ENCODE results near the gene PRKAG2. TPM values are rescaled to one million over a fixed set of nuclear protein-coding genes. Genes with fewer than 3 reads are reported as not detected.
A peak's percentile ranks its signal among the peaks of the same experiment; 100 is the strongest.

PRKAG2 gene
- total RNA-seq, 1 donor from 2014 or later: 13.5 TPM

DNA sequence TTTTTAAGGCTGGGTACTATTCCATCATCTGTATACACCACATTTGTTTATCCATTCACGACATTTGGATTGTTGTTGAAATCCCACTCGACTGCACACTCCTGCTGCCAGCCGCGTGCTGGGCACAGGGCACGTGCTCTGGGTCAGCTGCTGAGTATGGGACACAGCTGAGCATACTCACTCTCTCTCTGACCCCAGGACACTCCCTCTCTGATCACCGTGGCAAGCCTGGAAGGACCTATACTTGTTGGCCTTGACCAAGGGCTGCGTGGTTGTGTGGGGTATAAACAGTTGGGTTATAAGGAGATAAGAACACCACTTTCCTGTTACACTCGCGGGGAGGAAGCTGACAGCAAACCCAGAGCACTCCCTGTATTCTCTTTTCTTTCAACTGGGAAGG lies 204.2 kb downstream of the PRKAG2 start:
- H3K9me3 Mint-ChIP-seq (ENCODE audit: unreplicated experiment): no peaks in the 10 kb centered on the region
- no peak for DNase-seq (ENCODE audit: extremely low spot score, unreplicated experiment)
- no peaks in the 10 kb centered on the region for H3K27me3 Mint-ChIP-seq (ENCODE audit: unreplicated experiment)
- TF ChIP-seq, protein P1, sequence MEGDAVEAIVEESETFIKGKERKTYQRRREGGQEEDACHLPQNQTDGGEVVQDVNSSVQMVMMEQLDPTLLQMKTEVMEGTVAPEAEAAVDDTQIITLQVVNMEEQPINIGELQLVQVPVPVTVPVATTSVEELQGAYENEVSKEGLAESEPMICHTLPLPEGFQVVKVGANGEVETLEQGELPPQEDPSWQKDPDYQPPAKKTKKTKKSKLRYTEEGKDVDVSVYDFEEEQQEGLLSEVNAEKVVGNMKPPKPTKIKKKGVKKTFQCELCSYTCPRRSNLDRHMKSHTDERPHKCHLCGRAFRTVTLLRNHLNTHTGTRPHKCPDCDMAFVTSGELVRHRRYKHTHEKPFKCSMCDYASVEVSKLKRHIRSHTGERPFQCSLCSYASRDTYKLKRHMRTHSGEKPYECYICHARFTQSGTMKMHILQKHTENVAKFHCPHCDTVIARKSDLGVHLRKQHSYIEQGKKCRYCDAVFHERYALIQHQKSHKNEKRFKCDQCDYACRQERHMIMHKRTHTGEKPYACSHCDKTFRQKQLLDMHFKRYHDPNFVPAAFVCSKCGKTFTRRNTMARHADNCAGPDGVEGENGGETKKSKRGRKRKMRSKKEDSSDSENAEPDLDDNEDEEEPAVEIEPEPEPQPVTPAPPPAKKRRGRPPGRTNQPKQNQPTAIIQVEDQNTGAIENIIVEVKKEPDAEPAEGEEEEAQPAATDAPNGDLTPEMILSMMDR (IDR thresholded peaks at IDR 0.05): no peak
- no peak overlapping the region for H3K27ac Mint-ChIP-seq (ENCODE audit: unreplicated experiment)
- H3K4me3 Mint-ChIP-seq (ENCODE audit: unreplicated experiment): no peak overlapping the region
- H3K4me1 Mint-ChIP-seq (ENCODE audit: unreplicated experiment): no peaks in the 10 kb centered on the region
- no peaks in the 10 kb centered on the region for H3K36me3 Mint-ChIP-seq (ENCODE audit: unreplicated experiment)

DNA sequence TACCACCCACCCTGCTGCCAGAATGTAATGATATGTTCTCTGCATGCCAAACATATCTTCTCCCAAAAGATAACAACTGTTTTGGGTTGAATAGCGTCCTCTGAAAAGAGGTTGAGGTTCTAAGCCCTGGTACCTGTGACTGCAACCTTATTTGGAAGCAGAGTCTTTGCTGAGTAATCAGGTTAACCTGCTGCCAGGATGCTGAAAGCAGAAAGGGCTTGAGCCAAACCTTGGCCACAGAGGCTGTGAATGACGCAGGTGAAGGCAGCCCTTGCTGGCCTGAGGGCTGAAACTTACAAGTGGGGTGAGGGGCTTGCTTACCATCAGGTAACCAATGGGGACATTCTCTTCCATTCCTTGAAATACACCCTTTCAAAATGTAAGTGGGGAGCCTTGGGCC lies 205.4 kb downstream of the PRKAG2 start:
- TF ChIP-seq, protein P1 (IDR thresholded peaks at IDR 0.05): no peak
- no peak overlapping the region for H3K27ac Mint-ChIP-seq (ENCODE audit: unreplicated experiment)
- no peaks in the 10 kb centered on the region for H3K9me3 Mint-ChIP-seq (ENCODE audit: unreplicated experiment)
- H3K4me3 Mint-ChIP-seq (ENCODE audit: unreplicated experiment): no peak overlapping the region
- DNase-seq (ENCODE audit: extremely low spot score, unreplicated experiment): no peak
- H3K27me3 Mint-ChIP-seq (ENCODE audit: unreplicated experiment): no peaks in the 10 kb centered on the region
- no peaks in the 10 kb centered on the region for H3K36me3 Mint-ChIP-seq (ENCODE audit: unreplicated experiment)
- H3K4me1 Mint-ChIP-seq (ENCODE audit: unreplicated experiment): no peaks in the 10 kb centered on the region

DNA sequence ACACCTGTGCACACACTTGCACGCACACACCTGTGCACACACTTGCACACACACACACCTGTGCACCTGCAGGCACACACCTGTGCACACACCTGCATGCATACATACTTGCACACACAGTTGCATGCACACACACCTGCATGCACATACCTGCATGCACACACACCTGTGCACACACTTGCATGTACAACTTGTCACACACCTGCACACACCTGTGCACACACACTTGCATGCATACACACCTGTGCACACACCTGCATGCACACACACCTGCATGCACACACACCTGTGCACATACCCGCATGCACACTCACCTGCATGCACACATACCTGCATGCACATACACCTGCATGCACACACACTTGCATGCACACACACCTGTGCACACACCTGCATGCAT lies 207.2 kb downstream of the PRKAG2 start:
- H3K36me3 Mint-ChIP-seq (ENCODE audit: unreplicated experiment): no peaks in the 10 kb centered on the region
- no peak for DNase-seq (ENCODE audit: extremely low spot score, unreplicated experiment)
- no peak overlapping the region for H3K4me3 Mint-ChIP-seq (ENCODE audit: unreplicated experiment)
- no peak overlapping the region for H3K27ac Mint-ChIP-seq (ENCODE audit: unreplicated experiment)
- H3K27me3 Mint-ChIP-seq (ENCODE audit: unreplicated experiment): no peaks in the 10 kb centered on the region
- H3K4me1 Mint-ChIP-seq (ENCODE audit: unreplicated experiment): peaks cover 14% of the 10 kb centered on the region
- TF ChIP-seq, protein P1 (IDR thresholded peaks at IDR 0.05): no peak
- no peaks in the 10 kb centered on the region for H3K9me3 Mint-ChIP-seq (ENCODE audit: unreplicated experiment)

DNA sequence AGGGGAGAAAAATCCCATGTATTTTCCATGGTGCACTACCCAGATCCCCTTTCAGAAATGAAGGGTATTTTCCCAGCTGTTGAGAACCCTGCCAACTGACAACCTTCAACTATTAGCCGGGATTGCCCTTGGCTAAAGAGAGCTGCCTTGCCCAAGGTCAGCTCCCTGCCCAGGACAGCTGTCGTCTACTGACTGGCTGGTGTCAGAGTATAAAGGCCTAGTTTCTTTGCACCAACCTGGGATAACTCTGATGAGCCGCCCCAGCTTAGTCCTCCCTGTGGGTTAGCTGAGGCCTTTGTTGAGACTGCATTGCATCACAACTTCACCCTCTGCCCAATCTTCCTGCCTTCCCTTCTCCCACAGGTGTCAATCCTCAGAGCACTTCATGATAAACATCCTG lies 210.0 kb downstream of the PRKAG2 start:
- Mint-ChIP-seq H3K9me3 (ENCODE audit: unreplicated experiment) (no peaks in the 10 kb centered on the region), H3K27me3 (ENCODE audit: unreplicated experiment) (no peaks in the 10 kb centered on the region), H3K4me1 (ENCODE audit: unreplicated experiment) (peaks cover 29% of the 10 kb centered on the region), H3K36me3 (ENCODE audit: unreplicated experiment) (no peaks in the 10 kb centered on the region), H3K4me3 (ENCODE audit: unreplicated experiment) (no peak overlapping the region), H3K27ac (ENCODE audit: unreplicated experiment) (no peak overlapping the region)
- DNase-seq (ENCODE audit: extremely low spot score, unreplicated experiment): no peak
- TF ChIP-seq, protein P1 (IDR thresholded peaks at IDR 0.05): no peak

DNA sequence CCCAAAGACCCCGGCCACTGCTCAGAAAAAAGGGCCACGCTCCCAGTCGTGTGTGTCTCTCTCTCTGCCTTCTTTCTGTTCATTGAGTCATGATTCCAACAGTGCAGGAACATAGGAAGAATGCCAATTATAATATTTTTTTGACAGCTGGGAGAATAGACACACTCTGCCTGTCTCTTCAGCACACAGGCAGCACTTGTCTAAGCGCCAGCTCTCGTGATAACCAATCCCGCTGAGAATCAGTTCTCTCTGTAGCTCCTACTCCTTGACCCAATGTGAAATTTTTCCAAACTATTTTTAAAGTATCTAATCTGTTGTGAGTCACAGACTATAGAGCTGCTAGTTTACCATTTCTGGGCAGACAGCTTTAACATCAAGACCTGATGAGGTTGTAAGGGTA lies 211.5 kb downstream of the PRKAG2 start:
- H3K9me3 Mint-ChIP-seq (ENCODE audit: unreplicated experiment): no peaks in the 10 kb centered on the region
- H3K4me1 Mint-ChIP-seq (ENCODE audit: unreplicated experiment): peaks cover 44% of the 10 kb centered on the region
- TF ChIP-seq, protein P1 (IDR thresholded peaks at IDR 0.05): no peak
- peak overlapping the region; percentile 84 for H3K27ac Mint-ChIP-seq (ENCODE audit: unreplicated experiment)
- H3K27me3 Mint-ChIP-seq (ENCODE audit: unreplicated experiment): no peaks in the 10 kb centered on the region
- no peak for DNase-seq (ENCODE audit: extremely low spot score, unreplicated experiment)
- H3K36me3 Mint-ChIP-seq (ENCODE audit: unreplicated experiment): no peaks in the 10 kb centered on the region
- no peak overlapping the region for H3K4me3 Mint-ChIP-seq (ENCODE audit: unreplicated experiment)
